ACHN (cell line): ENCODE results near the gene TNFSF18.

Experiments
- DNase-seq: peaks from one replicate; pipeline ENCODE4 v3.0.0-alpha.2; 2015
- in situ Hi-C: cut with HindIII; loops from 2 replicates; pipeline ENCODE4 v1.10.0; 2017; ENCODE audit warnings: low sequenced_read_pairs, low pct_ligation_motif_present, low pct_unique_long_range_greater_than_20kb

The TNFSF18 gene

DNA sequence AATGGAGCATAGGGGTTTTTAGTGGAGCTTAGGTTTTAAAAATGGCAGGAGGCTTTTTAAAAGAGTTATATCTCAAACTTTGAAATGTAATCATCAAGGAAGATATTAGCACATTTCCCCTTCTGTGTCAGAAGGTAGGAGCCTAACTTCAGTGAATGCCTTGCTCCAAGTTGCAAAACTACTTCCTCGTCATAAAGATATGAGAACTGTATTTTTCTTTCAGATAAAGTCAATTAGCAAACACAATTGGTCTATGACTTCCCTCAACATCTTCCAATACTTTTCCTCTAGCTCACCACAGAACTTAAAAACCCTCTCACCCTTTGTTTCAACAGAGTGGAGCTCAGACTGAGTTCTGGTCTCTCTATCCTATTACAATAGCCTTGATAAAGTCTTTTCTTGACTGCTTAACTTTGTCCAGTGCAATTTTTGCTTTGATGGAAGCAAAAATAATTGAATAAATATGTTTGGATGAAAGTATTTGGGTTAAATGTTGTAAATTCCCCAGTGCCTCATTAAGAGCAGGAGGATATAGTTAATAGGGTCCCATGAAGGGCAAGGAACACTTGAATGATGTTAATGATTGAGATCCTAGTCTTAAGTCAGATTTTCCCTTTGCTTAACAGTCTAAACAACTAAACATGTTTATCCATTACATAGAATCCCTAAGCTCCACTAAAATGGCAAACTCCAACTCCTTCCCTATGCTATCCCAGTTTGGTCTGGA, 58.9 kb downstream of the TNFSF18 start:
- in situ Hi-C loops = no loop called here

DNA sequence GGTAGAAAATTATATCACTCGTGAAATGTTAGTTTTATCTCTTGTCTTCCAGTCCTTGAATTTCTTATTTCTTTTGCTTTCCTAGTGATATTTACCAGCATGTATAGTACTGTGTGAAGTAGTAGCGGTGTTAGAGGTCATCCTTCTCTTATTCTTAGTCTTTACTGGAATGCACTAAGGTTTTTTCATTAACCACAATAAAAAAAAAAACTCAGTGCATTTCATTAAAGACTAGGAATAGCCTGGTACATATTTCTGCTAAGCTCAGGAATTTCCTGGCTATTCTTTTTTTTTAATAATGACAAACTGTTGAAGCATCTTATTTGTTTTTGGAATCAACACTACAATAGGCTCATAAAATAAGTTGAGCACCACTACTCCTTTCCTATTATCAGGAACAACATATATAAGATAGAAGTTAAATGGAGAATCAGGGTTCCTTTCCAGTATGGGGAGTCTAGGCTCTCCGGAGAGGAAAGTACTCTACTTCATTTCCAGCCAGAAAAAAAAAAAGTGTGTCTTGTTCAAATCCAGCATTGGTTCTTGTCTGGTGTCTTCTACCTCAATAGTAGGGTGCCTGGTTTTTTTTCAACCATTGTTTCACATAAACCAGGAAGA, 60.0 kb downstream of the TNFSF18 start:
- in situ Hi-C loops = no loop called here
- DNase-seq = no peak

More for the DNA sequence above, 58.9 kb downstream of the TNFSF18 start:
- no peak for DNase-seq
